Hepatocyte (in vitro differentiated cells): ENCODE measurements around the gene EIF3K.

Experiments used
- EZH2phosphoT487 ChIP-seq: fragments of 200-600 bp; sonication (generic); IDR thresholded peaks from one replicate; pipeline ENCODE4 v1.6.1; 2018; ENCODE audit warnings: antibody characterized with exemption, mild to moderate bottlenecking, low read depth, moderate library complexity; ENCODE audit not compliant: unreplicated experiment, severe bottlenecking
- TF ChIP-seq, protein P1 (sequence below): fragments of 200-600 bp; sonication (generic); IDR thresholded peaks from 2 replicates; pipeline ENCODE4 v1.5.1; 2016; ENCODE audit warnings: antibody characterized with exemption, mild to moderate bottlenecking; ENCODE audit not compliant: poor library complexity

GRCh38 chr19:38684862-38685665 is 66.1 kb downstream of the EIF3K start:
- TF ChIP-seq, protein P1, sequence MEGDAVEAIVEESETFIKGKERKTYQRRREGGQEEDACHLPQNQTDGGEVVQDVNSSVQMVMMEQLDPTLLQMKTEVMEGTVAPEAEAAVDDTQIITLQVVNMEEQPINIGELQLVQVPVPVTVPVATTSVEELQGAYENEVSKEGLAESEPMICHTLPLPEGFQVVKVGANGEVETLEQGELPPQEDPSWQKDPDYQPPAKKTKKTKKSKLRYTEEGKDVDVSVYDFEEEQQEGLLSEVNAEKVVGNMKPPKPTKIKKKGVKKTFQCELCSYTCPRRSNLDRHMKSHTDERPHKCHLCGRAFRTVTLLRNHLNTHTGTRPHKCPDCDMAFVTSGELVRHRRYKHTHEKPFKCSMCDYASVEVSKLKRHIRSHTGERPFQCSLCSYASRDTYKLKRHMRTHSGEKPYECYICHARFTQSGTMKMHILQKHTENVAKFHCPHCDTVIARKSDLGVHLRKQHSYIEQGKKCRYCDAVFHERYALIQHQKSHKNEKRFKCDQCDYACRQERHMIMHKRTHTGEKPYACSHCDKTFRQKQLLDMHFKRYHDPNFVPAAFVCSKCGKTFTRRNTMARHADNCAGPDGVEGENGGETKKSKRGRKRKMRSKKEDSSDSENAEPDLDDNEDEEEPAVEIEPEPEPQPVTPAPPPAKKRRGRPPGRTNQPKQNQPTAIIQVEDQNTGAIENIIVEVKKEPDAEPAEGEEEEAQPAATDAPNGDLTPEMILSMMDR: no peak
- TF ChIP-seq EZH2phosphoT487: no peak
